NCI-H226 (cell line): Measurements from ENCODE around the gene ANKRD37.
"Not testable (repeated sequence)": the region's sequence is repeated elsewhere in the genome, so short reads cannot be mapped to it uniquely, and the experiment has no call there.

ENCODE experiments used
- DNase-seq: peaks from one replicate; pipeline ENCODE4 v3.0.0-alpha.2; 2015

ANKRD37 gene, protein sequence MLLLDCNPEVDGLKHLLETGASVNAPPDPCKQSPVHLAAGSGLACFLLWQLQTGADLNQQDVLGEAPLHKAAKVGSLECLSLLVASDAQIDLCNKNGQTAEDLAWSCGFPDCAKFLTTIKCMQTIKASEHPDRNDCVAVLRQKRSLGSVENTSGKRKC

DNA sequence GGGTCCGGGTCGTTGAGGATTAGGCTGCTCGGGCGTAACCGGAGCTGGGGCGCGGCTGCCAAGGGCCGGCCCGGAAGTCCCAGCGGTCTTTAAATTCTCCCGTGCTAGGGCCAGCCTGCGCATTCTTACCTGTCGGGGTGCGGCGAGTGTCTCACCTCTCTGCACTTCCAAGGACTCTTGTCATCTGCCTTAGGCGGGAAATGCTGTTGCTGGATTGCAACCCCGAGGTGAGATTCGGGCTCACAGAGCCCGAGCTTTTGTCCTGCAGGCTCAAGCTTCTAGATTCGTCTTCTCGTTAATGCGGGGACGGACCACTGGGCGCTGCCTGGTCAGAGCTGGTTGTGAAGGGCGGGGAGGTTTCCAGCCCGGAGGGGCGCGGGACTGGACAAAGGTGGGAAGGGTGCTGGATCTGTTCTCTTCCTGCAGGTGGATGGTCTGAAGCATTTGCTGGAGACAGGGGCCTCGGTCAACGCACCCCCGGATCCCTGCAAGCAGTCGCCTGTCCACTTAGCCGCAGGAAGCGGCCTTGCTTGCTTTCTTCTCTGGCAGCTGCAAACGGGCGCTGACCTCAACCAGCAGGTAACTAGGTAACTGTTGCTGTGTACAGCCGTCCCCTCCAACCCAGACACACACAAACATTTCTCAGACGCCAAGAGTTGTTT lies at the start of gene ANKRD37:
Gene ANKRD37, plus strand, starts transcription at position 118 of the 662 bp plus-strand sequence. Its CDS starts 83 bp downstream, at position 201.
- no peak for DNase-seq

DNA sequence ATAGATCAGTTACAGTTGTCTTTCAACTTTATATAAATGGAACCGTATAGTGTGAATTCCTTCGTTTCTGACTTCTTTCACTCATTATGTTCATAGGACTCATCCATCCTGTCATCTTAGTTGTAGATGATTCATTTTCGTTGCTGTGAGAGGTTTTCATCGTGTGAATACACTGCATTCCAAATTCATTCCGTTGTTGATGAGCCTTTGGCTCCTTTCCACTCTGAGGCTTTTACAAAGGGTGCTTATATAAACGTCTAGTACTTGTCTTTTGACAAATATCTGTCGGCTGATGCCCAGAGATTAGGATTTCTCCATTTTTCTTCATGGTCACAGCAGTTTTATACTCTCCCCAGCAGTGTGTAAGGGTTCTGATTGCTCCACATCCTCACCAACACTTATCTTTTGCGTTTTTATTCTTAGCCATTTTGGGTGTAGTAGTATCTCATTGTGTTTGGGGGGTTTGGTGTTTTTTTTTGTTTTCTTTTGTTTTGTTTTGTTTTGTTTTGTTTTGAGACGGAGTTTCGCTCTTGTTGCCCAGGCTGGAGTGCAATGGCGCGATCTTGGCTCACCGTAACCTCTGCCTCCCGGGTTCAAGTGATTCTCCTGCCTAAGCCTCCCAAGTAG lies 49.6 kb upstream of the ANKRD37 start:
- DNase-seq: peak; percentile 71

DNA sequence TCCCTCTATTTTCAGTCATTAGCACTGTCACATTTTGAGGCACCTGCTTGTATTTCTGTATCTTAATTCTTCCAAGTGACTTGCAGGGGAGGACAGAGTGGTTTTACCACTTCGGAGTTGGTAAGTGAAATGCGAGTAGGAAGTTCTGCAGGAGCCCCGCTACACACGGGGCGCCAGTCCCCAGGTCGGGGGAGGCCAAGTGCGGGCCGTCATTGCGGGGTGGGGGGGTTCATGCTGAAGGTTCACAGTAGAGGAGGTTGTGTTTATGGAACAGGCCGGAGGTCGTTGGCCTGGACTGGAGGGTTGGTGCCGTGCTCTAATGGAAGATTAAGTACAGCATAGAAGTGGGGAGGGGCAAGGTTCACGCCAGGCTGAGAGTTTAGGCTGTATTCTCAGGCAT lies 45.0 kb upstream of the ANKRD37 start:
- no peak for DNase-seq

GRCh38 chr4:185352202-185352601 lies 44.4 kb upstream of the ANKRD37 start:
- DNase-seq: no peak

GRCh38 chr4:185352741-185353140 lies 43.9 kb upstream of the ANKRD37 start:
- DNase-seq: no peak

DNA sequence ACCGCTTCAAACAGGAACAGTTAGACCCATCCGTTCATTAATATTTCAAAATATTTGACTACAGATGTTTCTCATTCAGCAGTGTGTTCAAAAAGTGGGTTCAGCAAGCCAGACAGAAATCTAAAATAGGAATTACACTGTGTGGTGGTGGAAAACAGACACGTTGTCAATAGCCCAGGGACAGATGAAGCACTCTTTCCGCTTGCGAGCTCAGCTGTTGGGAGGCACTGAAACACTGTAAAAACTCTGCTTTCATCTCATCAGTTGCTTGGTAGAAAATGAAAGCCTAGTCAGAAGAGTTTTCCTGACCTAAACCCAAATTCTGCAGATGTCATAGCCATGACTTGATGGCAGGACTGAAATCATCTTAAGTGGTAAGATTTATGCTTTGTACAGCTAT lies 39.4 kb upstream of the ANKRD37 start:
- no peak for DNase-seq

DNA sequence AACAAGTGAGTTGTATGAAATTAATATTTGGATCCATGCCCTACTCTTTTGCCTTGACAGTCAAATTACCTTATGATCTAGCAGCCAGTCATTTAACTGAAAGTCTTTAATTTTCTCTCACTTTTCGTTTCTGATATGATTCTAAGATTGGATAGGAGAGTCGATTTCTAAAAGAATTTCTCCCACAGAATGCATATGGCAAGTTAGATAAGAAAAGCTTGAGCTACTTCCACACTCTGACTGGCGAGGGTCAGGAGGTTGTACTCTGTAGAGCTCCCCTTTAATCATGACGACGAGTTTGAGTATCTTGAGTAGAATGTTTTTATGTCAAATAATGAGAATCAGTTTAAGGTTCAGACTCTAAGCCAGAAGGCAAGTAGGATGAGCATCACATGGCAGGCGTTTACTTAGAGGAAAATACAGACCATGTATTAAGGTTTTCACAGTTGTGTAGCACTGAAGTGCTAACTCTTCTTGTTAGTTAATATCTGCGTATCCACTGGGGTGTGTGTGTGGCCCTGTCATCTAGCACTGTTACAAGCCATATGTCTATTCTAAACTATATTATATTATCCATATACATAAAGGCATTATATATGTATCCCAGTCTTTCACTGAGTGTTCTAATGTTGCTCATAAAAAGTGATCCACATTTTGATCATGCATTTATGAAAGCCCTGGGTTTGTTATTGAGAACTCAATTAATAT lies 38.8 kb upstream of the ANKRD37 start:
- DNase-seq: no peak

GRCh38 chr4:185358514-185358913 lies 38.1 kb upstream of the ANKRD37 start:
- DNase-seq: peak; percentile 8

DNA sequence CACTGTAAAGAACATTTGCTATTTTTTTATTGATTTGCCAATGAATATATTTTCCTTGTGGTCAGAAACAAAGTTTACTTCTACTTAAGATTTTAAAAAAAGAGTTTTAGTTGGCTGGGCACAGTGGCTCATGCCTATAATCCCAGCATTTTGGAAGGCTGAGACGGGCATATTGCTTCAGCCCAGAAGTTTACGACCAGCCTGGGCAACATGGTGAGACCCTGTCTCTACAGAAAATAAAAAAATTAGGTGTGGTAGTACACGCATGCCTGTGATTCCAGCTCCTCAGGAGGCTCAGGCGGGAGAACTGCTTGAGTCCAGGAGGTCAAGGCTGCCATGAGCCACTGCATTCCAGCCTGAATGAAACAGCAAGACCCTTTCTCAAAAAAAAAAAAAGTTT lies 37.7 kb upstream of the ANKRD37 start:
- peak; percentile 23 for DNase-seq

- no peak for DNase-seq
Measured at GRCh38 chr4:185359767-185360446, 36.7 kb upstream of the ANKRD37 start.

- no peak for DNase-seq
Measured at GRCh38 chr4:185361872-185362271, 34.8 kb upstream of the ANKRD37 start.

DNA sequence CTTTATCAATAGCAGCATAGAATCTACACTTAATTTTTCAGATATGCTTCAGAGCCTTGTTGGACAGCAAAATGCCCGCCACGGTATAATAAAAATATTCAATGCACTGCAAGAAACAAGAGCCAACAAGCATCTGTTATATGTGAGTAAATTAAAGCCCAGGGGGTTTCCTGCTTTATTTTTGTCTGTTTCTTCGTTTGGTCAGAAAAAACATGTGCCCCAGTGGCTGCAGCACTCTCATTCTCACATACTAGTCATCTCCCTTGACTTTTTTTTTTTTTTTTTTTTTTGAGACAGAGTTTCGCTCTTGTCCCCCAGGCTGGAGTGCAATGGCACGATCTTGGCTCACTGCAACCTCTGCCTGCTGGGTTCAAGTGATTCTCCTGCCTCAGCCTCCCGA lies 34.1 kb upstream of the ANKRD37 start:
- not testable (repeated sequence) for DNase-seq

- no peak for DNase-seq
Measured at GRCh38 chr4:185363251-185363650, 33.4 kb upstream of the ANKRD37 start.

GRCh38 chr4:185364886-185365285 lies 31.8 kb upstream of the ANKRD37 start:
- DNase-seq: no peak

DNA sequence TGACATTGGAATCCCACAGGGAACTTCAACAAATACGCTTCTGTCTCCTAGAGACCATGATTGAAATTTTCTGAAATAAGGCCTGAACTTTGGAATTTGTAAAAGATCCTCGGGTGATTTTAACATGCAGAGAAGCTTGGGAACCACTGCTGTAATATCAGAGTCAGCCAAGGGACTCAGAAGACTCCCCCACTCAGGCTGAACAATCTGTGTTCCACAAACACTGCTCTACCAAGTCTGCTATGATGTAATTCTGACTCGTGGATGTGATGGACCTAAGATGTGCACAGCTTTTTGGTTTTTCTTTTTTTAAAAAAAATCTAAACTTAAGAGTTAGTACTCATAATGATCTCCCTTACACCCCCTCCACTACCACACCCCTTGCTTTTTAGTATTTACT lies 26.9 kb upstream of the ANKRD37 start:
- DNase-seq: peak; percentile 11

DNA sequence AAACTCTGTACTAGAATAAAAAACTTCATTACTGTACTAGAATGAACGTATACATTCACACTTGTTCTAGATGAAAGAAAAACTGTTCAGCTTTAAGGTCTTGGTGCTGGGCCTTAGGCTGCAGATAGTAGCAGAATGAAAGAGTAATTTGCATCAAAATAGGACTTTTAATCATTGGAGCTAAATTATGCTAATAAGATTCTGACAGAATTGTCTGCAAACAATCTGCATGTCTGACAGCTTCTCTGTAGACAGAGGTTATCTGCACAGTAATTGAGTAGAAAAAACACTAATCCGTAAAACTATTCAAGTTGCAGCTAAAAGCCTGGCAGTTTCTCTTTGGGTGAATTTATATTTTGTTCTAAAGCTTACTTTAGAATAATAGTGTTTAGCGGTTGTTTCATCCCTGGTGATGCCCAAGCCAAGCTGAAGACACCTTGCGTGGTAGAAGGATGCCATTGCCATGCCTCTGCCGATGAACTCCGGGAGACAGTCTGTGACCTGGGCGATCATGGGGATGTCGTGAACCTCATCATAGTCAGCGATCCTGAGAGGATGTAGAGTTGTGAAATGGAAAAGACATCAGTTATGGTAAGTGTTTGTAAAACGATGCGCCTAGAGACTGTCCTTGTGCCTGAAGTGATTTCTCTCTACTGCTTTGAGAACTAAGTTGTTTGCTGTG lies 26.2 kb upstream of the ANKRD37 start:
- no peak for DNase-seq

GRCh38 chr4:185371702-185372101 lies 24.9 kb upstream of the ANKRD37 start:
- DNase-seq: no peak

- no peak for DNase-seq
Measured at GRCh38 chr4:185374027-185374426, 22.6 kb upstream of the ANKRD37 start.

DNA sequence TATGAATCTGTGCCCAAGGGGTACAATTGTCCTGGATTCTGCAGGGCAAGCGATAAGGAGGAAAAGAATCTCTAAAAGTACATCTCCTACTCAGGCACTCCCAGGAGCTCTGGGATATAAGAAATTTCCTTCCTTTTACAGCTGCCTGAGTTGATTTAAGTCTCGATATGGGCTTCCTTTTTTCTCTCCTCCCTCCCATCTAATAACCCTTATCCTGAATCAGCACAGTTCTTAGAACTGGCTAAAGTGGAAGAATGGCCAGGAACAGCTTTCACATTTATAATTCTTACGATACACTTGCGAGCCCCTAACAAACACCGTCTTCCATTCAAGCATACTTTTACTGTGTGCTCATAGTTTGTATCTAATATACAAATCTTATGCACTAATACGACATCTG lies 22.1 kb upstream of the ANKRD37 start:
- DNase-seq: no peak

GRCh38 chr4:185378264-185378663 lies 18.4 kb upstream of the ANKRD37 start:
- DNase-seq: no peak

- DNase-seq: no peak
Measured at GRCh38 chr4:185379326-185380295, 17.0 kb upstream of the ANKRD37 start.
